LNCAP (cell line): ENCODE results near the gene GUCD1.

ENCODE experiments used
- TF ChIP-seq, protein P1 (sequence below): fragments of 450-650 bp; IDR thresholded peaks from 2 replicates; pipeline ENCODE4 v1.5.1; 2017; ENCODE audit warnings: mild to moderate bottlenecking

Gene GUCD1

DNA sequence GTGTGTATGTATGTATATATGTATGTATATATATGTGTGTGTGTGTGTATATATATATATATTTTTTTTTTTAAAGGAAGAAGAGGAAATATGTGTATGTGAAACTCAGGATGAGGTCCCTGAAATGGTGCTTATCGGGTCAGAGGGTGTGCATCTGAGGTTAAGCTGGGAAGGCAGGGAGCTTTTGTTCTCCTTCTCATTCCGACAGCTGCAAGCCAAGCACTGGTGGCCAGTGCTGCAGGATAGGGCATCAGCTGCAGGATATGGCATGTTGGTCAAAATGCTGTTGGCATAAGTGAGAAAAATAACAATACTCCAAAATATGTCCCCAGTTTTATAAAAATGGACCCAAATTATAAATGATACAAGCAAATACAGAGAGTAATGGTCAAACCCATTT lies 8.3 kb upstream of the GUCD1 start:
- TF ChIP-seq, protein P1, sequence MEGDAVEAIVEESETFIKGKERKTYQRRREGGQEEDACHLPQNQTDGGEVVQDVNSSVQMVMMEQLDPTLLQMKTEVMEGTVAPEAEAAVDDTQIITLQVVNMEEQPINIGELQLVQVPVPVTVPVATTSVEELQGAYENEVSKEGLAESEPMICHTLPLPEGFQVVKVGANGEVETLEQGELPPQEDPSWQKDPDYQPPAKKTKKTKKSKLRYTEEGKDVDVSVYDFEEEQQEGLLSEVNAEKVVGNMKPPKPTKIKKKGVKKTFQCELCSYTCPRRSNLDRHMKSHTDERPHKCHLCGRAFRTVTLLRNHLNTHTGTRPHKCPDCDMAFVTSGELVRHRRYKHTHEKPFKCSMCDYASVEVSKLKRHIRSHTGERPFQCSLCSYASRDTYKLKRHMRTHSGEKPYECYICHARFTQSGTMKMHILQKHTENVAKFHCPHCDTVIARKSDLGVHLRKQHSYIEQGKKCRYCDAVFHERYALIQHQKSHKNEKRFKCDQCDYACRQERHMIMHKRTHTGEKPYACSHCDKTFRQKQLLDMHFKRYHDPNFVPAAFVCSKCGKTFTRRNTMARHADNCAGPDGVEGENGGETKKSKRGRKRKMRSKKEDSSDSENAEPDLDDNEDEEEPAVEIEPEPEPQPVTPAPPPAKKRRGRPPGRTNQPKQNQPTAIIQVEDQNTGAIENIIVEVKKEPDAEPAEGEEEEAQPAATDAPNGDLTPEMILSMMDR: no peak

DNA sequence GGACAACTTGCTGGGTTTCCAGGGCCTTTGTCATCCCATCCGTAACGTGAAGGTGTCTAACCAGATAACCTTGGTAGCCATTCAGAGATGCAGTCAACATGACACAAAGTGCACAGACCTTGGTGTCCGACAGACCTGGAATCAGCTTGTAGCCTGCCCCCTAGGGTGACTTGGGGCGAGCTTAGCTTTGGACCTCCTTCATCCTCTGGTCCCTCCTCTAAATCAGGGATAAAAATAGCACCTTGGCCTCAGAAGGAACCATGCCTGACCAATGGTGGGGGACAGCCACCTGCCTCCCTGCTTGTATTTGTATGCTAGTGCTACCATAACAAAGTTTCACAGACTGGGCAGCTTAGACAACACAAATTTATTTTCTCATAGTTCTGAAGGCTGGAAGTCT lies 4.5 kb upstream of the GUCD1 start:
- TF ChIP-seq, protein P1: no peak

DNA sequence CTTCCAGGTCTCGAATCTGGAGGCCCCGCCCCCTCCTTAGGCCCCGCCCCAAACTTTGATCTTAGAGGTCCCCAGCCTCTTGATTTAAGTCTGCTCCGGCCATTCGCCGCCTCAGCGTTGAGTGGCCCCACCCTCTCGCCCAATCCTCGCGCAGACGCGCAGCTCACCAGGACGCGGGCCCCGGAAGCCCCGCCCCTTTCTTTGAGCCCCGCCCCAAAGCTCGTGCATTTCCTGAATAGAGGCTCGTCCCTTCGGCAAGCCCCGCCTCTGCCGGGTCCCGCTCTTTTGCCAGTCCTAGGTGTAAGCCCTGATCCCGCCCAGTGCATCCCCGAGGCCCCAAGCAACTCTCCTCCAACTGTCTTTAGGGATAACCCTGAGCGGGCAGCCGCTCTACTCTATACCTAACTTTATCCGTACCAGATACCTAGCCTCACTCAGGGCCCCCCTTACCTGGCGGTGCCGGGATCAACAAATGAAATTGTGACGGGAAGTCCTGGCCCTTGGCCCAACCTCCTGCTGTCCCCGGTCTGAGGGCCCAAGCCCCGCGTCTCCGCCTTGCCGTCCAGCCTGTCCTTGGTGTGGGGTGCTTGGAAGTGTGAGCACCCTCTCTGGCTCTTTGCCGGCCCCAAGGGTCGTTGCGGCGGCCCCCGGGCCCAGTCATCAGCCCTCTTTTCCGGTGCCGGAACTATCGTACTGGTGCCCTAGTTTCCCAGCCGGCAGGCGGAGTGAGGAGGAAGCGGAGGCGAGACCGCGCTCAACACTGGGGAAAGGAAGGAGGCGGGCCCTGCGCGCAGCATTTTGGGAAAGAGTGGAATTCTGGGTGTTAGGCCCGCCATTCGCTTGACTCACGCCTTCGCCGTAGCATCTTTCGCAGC lies 464 bp upstream of the GUCD1 start, which contains the start of gene SNRPD3:
Gene SNRPD3, plus strand, starts transcription at position 835 of the 875 bp plus-strand sequence. CDS start 1,676 bp downstream, outside the sequence.
- TF ChIP-seq, protein P1: no peak

DNA sequence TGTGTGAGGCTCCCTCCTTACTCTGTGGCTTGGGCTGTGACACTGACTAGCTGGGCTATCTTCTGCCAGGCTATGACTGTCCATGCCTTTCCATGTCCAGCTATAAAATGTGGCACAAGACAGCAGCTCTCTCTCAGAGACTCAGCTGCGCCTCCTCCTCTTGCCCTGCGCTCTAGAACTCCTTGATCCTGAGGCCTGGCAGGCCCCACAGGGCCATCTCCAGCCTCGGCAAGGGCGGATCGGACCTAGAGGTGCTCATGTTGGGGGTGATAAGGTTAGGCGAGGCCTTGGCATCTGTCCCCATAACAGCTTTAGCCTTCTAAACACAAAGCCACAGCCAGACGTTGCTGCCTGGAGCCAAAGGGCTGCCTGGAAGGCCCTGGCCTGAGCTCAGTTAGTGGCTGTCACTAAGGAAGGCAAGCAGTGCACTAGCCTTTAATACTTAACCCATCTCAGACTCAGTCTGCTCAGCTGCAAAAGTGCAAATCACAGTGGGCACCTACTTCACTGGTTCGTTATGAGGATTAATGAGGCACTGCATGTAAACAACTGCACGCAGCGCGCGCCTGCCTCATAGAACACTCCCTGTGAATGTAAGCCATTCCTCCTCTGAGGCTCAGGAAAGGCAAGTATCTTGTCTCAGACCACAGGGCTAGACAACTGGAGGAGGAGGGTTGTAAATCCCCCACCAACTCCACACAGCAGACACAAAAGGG lies 1.2 kb downstream of the GUCD1 start:
- TF ChIP-seq, protein P1: no peak

DNA sequence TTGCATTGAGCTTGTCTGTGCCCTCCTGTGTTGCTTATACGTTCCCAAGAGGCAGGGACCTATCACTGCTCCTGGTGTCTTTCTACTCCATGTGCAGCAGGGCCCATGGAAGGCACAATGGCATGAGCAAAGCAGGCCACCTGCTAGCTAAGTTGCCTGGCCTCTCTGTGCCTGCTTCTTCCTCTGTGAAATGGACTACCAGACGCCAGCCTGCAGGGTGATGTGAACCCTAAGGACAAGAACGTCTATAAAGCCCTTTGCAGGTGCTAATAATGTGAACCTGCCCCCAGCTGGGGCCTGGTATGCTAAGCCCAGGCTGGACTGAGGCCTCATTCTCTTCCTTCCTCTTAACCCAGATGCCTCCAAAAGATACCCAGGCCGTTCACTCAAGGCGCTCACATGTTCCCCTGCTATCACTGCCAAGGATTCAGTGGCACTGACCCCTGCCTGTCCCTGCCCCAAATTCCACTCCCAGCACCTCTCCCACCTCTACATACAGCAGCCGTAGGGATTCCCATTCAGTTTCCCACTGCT lies 4.0 kb downstream of the GUCD1 start:
- TF ChIP-seq, protein P1: no peak

DNA sequence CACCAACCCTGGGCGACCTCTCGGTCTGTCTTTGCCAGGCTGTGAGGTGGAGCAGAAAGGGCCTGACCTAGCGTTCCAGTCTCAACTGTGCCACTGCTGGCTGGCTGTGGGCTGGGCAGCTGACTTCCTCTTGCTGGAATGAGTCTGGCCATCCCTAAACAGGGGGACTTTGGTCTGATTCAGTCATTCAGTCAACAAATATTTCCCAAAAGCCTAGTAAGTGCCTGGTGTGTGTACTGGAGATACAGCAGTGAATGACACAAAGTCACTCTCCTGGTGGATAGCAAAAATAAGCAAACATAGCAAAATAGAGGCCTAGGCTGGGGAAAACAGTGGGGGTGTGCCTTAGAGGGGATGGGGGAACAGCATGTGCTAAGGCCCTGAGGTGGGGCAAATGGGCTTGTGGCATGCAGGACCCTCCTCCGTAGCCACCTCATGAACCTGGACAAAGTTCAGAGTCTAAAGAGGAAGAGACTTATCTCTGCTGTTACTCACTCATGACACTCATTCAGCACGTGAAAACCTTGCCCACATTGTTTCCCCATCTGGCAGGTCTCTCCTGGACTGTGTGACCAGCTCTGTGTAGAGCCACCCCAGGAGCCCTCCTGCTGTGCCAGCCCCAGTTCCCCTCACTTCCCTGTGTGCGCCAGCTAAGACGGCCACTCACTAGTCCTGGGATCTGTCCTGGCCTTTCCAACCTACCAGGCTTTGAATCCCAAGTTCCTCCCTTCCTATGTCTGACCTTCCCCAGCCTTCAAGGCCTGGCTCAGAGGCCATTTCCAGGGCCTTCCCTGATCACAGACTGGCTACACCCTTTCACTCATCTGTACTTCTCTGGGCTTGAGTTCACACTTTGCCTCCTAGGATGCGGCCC lies 4.7 kb downstream of the GUCD1 start:
- TF ChIP-seq, protein P1: no peak

DNA sequence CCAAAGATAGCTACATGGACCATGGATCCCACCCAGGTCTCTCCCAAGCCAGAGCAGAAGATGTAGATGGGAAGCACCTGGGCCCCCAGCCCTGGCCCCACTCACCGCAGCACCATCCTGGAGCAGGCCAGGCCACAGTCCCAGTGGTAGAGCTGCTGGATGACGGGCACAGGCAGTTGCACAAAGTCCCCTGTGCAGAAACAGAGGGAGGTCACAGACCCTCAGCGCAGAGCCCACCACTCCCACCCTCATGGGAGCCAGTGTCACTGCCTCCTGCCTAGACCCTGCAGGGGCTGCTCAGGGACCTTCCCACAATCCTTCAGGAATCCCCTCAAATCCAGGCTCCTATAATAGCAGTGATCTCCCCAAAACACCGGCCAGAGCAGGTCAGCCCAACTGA lies 6.1 kb downstream of the GUCD1 start:
- TF ChIP-seq, protein P1: no peak
